Adrenal gland (tissue), 5 donors: ENCODE measurements around the gene CEACAM3.

ENCODE experiments used
- POLR2A ChIP-seq, 2 donors: fragments of 450-650 bp; IDR thresholded peaks; one replicate each; pipeline ENCODE4 v1.6.1; 2017; ENCODE audit warnings: antibody characterized with exemption in 2 of 2, mild to moderate bottlenecking in 2 of 2, moderate library complexity in 1 of 2
- TF ChIP-seq, protein P1 (sequence below), 6 experiments: fragments of 450-650 bp in 4 of 6; fragments of 200-600 bp in 2 of 6; sonication (generic) in 1 of 6; IDR thresholded peaks; 1 replicate in 5 of 6; 2 replicates in 1 of 6; pipeline versions ENCODE4 v1.5.1 to v1.8.0; 2016 to 2021; ENCODE audit warnings: antibody characterized with exemption in 6 of 6, mild to moderate bottlenecking in 2 of 6, moderate library complexity in 1 of 6
- donor health status: DM: no; HTN: no; CAD: no.

DNA sequence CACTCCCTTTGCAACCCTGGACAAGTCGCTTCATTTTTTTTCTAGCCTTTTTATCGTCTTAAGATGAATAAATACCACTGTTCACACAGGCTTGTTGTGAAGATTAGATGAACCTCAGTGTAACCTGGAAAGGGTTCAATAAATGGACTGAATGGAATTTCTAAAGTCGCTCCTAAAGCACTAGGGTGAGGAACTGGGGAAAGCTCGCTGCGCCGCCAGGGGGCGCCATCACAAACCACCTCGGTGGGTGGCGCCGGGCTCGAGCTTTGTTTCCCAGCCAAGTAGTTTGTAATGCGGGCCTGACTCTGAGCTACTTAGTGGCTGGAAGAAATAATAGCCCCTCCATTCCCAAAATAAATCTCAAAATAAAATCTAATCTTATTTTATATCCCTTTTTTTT, 43.2 kb upstream of the CEACAM3 start:
- TF ChIP-seq, protein P1, sequence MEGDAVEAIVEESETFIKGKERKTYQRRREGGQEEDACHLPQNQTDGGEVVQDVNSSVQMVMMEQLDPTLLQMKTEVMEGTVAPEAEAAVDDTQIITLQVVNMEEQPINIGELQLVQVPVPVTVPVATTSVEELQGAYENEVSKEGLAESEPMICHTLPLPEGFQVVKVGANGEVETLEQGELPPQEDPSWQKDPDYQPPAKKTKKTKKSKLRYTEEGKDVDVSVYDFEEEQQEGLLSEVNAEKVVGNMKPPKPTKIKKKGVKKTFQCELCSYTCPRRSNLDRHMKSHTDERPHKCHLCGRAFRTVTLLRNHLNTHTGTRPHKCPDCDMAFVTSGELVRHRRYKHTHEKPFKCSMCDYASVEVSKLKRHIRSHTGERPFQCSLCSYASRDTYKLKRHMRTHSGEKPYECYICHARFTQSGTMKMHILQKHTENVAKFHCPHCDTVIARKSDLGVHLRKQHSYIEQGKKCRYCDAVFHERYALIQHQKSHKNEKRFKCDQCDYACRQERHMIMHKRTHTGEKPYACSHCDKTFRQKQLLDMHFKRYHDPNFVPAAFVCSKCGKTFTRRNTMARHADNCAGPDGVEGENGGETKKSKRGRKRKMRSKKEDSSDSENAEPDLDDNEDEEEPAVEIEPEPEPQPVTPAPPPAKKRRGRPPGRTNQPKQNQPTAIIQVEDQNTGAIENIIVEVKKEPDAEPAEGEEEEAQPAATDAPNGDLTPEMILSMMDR (IDR thresholded peaks at IDR 0.05) = peak in 5 of 6 experiments; percentile 29 to 55 (median 41)
- no peak for TF ChIP-seq POLR2A (IDR thresholded peaks at IDR 0.05)
